ENCODE data around the gene CDK10.

DNA sequence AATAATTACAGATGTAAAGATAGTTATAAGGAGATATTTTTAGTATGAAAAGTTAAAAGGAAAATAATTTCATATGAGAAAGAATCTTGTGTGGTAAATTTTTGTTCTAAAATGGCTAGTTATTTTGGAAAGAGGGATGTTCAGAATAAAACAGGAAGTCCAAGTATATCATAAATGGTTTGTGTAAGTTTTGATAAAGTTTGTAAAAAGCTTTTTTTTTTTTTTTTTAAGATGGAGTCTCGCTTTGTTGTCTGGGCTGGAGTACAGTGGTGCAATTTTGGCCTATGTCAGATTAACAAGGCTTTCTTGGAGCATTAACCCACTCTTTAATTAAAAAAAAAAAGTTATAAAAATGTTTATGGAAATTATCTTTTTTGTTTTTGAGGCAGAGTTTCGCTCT lies 8.2 kb upstream of the CDK10 start:
- TF ChIP-seq, protein P1, sequence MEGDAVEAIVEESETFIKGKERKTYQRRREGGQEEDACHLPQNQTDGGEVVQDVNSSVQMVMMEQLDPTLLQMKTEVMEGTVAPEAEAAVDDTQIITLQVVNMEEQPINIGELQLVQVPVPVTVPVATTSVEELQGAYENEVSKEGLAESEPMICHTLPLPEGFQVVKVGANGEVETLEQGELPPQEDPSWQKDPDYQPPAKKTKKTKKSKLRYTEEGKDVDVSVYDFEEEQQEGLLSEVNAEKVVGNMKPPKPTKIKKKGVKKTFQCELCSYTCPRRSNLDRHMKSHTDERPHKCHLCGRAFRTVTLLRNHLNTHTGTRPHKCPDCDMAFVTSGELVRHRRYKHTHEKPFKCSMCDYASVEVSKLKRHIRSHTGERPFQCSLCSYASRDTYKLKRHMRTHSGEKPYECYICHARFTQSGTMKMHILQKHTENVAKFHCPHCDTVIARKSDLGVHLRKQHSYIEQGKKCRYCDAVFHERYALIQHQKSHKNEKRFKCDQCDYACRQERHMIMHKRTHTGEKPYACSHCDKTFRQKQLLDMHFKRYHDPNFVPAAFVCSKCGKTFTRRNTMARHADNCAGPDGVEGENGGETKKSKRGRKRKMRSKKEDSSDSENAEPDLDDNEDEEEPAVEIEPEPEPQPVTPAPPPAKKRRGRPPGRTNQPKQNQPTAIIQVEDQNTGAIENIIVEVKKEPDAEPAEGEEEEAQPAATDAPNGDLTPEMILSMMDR (IDR thresholded peaks at IDR 0.05) = no peak
- TF ChIP-seq POLR2A (IDR thresholded peaks at IDR 0.05) = no peak
